GM21515 (cell line): ENCODE results near the gene PTH1R.

Source experiments
- ATAC-seq: cut with Tn5 transposase; IDR thresholded peaks from one replicate; pipeline ENCODE4 v1.9.1; 2021; ENCODE audit not compliant: unreplicated experiment

The PTH1R gene

GRCh38 chr3:46849686-46850467 is 27.6 kb upstream of the PTH1R start:
- ATAC-seq: no peak

- no peak for ATAC-seq
These were observed 27.1 kb upstream of the PTH1R start for GRCh38 chr3:46850468-46850779.

DNA sequence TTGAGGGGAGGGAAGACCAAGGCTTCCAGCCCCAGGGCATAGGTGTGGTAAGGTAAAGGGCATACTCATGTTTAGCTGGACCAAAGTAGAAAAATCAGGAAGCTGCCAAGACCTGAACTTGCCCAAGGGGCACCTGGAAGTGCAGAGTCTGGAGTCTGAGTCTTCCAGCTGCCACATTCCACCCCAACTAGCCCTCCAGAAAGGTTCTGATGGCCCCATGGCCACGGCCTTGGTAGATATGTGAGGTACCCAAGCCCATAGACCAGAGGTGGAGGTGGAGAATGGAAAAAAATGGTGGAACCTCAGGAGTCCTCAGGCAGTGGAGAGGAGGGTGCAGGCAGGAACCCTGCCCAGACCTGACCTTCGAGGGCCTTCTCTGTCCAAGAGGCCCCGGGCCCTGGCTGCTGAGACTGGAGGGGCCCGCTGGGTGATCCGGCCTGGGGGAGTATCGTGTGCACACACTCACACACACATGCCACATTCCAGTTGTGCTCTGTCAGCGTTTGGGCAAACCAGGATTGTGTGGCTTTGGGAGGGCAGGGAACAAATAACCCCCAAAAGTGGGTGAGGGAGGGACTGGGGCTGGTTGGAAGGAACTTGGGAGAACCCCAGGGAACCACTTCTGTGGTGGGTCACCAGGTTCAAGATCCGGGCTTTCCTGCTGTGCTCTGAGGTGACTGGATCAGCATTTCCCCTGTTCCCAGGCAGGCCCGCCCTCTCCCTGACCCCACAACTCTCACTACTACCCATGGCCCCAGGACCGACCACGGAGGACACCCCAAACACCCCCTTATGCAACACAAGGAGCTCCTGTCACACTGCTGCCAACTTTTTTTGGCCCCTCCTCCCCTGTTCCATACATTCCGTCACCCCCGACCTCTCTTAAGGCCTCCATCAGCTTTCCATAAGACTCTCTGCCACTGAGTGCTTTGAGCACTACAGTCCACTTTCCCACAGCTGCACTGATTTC is 25.9 kb upstream of the PTH1R start:
- no peak for ATAC-seq

GRCh38 chr3:46852334-46852720 is 25.2 kb upstream of the PTH1R start:
- ATAC-seq: no peak

- no peak for ATAC-seq
These were observed 24.6 kb upstream of the PTH1R start for GRCh38 chr3:46852839-46853355.

- no peak for ATAC-seq
These were observed 23.8 kb upstream of the PTH1R start for GRCh38 chr3:46853441-46854415.

GRCh38 chr3:46854555-46854991 is 22.9 kb upstream of the PTH1R start:
- no peak for ATAC-seq

- no peak for ATAC-seq
These were observed 20.7 kb upstream of the PTH1R start for GRCh38 chr3:46856576-46857471.

DNA sequence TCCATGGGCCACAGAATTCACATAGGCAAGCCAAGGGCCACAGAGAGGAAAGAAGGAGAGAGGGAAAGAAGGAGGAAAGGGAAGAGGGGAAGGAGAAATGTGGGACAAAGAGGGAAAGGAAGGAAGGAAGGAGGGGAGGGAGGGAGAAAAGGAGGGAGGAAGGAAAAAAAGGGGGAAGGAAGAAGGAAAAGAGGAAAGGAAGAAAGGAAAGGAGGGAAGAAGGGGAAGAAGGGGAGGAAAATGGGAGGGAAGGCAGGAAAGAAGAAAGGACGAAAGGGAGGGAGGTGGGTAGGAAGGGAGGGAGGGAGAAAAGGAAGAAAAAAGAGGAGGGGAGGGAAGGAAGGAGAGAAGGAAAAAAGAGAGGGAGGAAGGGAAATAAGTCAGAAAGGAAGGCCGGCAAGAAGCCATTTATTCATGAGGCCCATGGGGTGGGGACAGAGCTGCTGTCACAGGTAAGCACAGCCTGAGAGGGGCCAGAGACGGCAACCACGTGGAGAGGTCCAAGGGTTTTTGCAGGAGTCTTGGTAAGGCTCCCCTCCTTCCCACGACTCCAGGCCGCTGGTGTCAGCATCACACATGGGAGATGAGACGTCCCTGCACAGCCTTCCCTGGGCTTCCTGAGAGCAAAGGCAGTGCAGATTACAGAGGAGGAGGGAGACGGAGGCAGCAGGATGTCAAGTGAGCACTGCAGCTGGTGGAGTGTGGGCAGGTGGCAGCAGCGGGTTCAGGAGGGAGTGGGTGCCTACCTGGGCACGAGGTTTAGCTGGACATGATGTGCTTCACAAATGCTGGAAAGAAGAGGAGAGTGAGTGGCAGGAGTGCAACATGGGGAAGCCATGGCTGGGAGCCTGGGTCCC is 19.8 kb upstream of the PTH1R start:
- no peak for ATAC-seq

DNA sequence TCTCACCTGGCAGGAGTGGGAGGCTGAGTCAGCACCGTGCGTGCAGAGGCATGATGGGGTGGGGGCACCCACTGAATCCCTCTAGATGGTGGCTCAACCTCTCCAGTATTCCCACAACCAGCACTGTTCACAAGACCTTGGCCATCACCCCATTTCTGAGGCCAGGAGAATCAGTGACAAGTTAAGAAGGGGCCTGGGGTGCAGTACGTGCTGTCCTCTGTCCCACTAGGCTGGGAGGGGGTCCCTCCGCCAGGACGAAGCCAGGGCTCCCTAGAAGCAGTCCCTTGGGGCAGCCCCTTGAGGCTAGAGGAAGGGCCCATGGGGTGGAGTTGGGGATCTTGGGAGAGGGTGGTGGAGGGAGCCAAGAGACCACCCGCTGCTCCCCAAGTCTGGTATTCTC is 19.1 kb upstream of the PTH1R start:
- no peak for ATAC-seq

- ATAC-seq: no peak
These were observed 18.4 kb upstream of the PTH1R start for GRCh38 chr3:46859001-46859710.

- ATAC-seq: no peak
These were observed 17.3 kb upstream of the PTH1R start for GRCh38 chr3:46860017-46860809.

- no peak for ATAC-seq
These were observed 16.5 kb upstream of the PTH1R start for GRCh38 chr3:46860810-46861604.

DNA sequence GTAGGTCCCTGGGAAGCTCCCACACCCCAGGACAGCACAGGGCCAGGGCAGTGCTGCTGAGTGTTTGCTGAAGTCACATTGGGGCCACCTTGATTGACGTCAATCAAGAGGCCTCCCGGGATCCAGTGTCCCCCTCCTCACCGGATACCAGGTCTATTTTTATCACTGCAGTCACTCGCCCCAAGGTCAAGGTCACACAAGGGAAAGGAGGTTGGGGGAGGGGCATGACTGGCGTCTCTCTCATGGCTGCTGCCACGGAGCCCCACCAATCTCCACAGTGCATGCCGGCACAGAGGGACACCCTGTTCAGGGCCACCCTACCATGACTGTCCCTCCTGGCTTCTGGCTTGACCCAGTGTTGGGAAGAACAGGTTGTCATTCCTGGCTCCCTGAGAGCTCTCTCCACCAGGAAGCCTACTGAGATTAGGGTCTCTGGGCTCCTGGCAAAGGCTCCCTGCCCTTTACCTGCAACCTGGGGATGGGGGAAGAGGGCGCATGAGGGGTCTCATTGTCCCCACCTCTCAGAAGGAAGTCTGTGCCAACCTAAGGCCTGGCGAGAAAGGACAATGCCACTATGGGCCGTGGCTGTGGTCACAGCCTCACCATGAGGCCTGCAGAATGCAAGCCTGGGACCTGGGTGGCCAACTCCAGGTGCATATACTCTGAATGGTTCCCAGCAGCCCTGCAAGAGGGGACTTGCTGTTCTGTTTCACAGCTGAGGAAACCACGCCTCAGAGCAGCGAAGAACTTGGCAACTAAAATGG is 15.7 kb upstream of the PTH1R start:
- no peak for ATAC-seq

- no peak for ATAC-seq
These were observed 15.0 kb upstream of the PTH1R start for GRCh38 chr3:46862369-46863025.
